Hematopoietic multipotent progenitor cell treated with erythropoietin and hydrocortisone succinate and interleukin-3 and kit ligand, for 8 days (in vitro differentiated cells): ENCODE measurements around the gene ATF6B.

Source experiments
- DNase-seq: peaks from one replicate; pipeline ENCODE4 v3.0.0-alpha.2; 2015

Gene ATF6B

DNA sequence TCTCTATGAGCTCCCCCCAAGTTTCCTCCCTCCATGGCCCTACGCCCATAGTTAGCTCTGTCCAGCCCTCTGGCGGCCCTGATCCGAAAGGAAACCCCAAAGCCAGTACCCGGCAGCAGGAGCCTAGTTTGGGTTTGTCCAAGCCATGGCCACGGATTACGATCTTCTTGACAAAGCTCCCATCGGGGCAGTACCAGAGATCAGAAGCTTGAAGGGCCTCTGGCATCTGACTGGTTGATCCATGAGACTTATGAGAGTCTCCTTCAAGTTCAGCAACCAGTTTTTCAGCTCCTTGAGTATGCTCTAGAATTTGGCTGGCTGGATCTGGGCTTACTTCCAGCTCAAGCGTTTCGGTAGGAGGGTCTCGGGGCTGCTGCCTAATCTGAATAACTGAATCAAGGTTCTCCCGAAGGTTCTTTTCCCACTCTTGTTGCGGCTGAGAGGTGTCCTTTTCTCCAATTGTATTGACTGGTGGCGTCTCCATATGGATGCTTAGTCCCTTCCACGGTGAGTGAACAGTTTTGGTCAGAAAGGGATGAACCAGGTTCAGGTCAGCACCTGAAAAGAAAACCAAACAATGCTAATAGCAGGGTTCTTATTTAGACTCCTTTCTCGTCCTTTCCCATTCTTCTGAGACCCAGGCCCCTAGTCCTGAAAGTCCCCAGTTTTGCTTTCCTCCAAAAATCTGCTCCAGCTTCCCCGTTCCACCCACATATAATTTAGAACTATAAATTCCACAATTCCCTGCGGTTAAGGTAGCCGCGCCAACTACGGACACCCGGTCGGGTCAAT lies 1.4 kb upstream of the ATF6B start:
- peak; percentile 35 for DNase-seq

DNA sequence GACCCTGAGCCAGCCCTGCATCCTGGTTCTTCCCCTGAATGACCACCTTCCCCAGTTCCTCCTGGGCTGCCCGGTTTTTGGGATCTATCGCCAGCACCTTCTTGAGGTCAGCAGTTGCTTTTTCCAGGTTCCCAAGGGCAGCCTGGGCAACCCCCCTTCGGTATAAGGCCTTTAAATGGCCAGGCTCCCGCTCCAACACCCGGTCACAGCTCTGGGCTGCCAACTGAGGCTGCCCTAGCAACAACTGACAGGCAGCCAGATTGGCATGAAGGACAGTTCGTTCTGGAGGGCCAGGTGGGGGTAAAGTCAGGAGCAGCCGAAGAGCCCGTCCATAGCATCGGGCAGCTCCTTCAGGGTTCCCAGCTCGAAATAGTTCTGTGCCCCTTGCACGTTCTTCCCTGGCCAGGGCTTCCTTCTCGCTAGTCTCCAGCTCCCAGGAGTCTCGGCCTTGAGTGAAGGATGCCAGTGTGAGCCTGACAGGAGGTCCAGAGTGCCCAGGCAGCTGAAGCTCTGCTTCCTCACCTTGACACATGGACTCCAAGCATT lies 778 bp upstream of the ATF6B start:
- no peak for DNase-seq

DNA sequence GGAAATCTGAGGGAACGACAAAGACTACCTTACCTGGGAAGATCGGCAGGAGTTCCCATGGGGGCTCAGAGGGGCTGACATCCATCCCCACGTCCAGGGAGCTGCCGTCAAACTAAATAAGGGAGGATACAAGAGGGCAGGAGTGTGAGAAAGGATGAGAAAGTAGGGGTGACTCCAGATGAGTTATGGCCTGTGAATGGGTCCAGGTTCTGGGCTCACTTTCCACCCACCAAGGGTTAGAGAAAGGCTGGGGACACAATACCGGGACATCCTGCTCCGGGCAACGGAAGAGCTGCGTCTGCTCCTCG lies 683 bp downstream of the ATF6B start:
- no peak for DNase-seq

DNA sequence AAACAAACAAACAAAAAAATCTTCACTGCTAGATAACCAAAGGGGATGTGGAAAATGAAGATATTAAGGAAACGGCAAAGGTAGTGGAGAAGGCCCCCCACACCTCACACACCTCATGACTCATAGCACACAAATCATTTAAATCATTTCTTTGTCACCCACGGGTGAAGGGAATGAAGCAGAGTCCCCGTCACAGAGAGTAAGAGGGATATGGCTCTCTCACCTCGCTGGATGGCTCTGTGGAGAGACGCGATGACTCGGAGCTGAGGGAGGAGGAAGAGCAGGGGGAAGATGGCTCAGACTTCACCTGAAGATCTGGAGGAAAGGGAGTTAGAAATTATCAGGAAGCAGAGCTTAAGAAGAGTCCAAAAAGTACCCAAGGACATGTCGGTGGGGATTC lies 1.2 kb downstream of the ATF6B start:
- no peak for DNase-seq

DNA sequence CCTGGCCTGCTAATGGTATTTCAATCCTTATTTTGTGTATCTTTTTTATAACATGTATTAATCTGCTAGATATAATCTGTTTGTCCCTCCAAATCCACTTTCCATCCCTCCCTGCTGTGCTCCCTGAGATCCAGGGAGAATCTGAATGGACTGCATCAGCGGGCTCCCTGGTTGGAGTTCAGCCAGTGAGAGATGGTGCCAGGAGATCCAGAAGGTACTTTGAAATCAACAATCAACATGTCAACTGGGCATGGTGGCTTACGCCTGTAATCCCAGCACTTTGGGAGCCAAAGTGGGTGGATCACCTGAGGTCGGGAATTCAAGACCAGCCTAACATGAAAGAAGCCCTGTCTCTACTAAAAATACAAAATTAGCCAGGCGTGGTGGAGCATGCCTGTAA lies 4.4 kb downstream of the ATF6B start:
- no peak for DNase-seq

DNA sequence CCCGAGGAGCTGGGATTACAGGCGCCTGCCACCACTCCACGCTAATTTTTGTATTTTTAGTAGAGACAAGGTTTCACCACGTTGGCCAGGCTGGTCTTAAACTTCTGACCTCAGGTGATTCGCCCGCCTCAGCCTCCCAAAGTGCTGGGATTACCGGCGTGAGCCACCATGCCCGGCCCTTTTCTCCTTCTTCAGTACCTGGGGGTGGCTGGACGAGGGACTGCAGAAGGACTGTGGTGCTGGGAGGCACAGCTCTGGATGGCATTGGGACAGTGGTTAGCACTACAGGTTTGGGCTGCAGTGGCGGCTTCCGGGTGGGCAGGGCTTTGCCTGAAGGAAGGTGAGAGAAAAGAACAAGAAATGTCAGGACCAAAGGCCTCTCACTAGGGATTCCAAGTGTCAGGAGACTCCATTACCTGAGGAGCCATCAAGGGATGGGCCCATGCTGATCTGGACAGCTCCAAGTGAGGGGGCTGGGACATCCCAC lies 7.4 kb downstream of the ATF6B start:
- DNase-seq, result no peak

DNA sequence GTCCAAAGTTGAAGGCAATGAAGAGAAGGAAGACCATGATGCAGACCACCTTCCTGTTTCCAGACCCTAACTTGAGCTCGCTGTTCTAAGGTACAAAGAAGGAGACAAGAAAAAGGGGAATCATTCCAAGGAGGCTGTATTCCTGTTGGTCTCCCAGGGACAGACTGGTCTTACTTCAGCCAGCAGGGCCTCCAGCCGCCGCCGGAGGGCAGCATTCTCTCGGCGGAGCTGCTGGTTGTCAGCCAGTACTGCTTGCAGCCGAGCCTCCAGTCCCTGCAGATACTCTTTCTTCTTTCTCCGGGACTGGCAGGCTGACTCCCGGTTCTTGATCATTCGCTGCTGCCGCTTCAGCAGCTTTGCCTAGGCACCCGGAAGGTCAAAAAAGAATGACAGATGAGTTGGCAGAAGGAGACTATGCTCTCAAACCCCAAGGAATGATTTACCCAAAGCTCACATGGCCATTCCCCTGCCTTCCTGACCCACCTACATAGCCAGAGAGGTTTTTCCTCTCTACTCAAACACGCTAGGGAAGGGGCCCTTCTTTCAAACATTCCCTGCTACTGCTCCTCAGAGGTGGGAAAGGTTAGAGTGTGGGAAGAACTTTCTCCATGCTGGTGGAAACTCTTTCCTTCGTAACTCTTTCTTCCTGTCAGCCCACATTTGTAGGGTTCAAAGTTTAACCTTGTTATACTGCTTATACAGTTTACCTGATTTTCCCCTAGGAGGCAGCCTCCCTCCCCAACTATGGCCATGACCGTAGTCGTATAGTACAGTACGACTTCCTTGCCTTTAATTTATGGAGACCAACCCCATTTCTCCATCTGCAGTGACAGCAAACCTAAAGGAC lies 9.0 kb downstream of the ATF6B start:
- peak; percentile 83 for DNase-seq

DNA sequence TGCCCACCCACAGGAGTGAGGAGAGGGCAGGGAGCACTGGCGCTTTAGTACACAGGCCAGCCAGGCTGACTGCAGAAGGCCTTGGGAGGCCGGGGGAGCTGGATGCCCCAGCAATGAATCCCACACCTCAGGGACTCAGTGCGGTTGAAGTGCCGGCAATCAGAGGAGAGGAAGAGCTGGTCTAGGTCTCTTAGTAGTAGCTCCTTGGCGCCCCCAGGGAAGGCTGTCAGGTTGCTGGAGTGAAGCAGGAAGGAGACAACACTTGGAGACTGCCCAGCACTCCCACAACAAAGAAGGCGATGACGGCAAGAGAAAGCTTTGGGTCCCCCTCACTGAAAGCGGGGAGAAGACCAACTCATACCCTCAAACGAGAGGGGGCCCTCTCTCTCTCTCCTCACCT lies 10.6 kb downstream of the ATF6B start:
- DNase-seq, result no peak

DNA sequence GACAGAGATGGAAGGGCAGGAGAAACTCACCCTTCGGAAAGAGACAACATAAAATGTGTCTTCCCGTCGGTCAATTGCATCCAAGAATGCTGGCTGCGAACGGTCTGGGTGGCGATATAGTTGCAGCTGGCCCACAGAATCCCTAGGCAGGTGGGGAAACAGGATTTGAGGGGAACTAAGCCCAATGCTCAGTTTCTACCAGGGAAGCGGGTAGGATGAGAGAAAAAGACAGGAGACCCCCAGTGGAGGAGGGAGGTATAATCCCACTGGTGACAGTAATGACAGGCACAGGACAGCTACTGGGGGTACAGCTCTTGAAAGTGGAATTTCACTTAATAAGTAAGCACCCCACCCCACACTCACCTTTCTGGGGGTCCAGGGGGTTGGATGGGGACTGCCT lies 11.4 kb downstream of the ATF6B start:
- DNase-seq, result peak; percentile 43

DNA sequence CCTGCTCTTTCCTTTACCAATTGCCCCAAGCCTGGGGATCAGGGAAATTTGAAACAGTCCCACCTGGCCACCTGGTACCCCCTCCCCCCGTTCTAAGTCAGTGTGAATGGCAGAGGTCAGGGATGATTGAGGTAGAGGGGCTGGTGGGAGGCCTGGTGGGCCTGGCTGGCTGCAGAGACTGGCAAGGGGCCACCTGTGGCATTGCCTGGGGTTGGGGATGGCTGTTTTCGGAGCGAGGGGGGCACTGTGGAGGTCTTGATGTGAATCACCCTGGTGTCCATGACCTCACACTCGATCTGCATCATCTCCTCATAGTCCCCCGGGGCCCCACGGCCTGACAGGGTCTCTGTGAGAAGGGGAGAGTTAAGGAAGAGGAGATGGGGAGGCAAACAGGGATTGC lies 12.4 kb downstream of the ATF6B start:
- DNase-seq, result no peak

DNA sequence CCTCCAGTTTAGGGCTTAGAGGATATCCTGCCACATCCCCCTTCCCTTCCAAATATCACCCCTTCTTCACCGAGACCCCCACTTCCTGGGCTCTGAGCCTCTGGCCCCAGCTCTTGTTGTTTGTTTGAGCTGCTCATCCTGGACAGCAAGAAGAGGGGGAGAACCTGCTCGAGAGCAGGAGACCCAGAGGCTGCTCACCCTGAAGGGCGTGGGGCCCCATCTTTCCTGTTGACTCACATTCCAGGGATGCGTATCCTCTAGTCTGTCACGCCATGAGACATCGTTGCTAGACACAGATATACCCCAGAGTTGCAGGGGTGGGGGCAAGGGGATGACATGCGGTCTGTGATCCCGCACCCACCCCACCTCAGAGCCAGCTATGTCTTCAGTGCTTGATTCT lies 13.2 kb downstream of the ATF6B start:
- no peak for DNase-seq

DNA sequence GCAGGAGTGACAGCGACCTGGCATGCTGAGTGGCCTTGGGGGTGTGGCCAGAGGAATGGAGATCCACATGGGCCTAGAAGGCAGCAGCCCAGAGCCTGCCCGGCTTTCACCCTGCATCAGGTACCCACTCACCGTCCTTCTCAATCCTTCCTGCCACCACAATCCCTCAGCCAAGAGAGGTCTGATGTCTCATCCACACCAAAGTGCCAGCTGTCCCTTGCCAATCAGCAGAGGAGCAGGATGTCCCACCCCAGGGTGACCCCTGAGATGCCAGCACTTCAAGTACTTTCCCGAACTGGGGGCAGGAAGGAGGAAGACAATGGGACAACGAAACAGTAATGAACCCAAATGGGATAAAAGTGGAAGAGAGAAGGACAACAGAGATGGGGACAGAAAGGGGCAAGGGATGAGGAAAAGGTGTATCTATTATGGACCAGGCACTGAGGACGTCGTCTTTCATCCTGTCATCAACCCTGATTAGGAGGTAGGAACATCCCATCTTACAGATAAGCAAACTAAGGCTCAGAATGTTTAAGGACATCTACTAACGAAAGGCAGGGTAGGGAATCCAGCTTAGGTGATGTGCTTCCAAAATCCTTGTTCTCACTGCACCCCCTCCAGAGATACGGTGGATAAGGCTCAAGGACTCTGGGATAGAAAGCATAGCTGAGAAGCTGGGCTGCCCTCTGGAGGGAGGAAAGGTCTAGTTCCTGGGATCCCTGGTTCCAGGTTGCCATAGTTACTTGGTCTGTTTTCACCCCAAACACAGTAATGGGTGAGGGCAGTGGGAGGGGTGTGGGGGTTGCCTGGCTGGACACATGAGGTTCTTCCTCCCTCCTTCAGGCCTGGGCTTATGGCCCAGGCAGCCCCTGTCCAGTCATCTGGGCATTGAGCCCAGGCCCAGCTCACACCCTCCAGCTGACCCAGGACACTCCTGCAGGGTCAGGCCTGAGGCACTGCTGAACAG lies 14.4 kb downstream of the ATF6B start:
- DNase-seq, result no peak

DNA sequence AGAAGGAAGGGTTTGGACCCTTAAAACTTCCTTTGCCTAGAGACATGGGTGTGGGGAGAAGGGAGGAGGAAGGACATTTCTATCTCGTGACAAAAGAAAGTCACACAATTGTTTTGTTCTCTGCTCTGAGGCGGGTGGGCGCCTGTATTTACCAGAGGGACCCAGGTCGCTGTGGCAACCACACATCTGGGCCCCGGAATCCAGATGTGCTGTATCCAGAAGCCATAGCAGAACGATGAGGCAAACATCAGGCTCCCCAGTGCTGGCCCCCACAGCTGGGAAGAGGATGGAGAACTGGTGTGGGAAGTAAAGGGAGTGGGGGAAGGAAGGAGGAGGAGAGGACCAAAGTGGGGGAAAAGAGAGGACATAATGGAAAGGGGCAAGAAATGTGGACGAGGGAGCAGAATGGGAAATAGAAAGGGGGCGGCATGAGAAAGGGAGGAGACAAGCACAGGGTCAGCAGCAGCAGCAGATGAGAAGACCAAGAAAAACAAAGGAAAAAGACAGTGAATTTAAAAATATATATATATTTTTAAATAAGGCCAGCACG lies 15.5 kb downstream of the ATF6B start:
- DNase-seq, result no peak

DNA sequence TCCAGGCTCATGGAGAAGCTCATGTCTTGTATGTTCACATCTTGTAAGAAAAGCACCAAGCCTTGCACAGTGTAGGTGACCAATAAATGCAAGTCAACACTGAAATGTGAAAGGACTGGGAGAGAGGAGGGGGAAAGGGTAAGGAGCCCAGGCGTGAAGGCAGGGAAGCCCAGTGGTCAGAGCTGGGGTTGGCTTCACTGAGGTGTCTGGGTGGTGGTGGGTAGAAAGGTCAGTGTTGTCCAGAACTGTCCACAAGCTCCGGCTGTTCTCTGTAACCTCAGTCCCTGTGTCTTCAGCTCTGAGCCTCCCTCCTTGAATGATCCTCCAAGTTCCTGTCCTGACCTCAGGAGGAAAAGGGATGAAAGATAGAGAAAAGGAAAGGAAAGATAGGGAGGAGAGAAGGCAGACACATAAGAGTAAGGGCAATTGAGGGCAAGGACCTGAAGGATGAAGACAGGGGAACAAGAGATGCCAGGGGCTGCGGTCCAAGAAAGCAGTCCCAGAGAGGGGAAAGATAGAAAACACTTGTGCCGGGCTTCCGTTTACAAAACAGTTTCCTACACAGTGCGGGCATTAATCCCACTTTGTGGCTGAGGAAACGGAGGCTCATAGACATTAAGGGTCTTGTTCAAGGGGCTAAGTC lies 16.5 kb downstream of the ATF6B start:
- DNase-seq, result no peak

DNA sequence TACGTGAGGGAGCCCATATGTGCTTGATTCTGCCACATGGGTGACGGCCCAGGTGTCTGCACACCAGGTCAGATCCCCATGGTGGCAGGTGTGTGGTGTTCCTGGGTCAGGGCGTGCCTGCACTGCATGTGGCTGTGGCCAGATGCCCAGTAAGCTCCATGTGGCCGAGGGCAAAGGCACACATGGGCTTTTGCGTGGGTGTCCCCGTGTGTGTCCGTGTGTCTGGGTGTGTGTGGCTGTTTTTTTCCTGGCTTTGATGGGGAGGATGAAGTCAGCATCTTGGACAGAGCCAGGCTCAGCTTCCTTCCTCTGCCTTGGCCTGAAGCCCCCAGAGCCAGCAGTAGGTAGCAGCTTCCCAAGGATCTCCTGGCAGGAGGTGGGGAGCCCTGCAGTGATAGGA lies 17.4 kb downstream of the ATF6B start:
- DNase-seq, result no peak

DNA sequence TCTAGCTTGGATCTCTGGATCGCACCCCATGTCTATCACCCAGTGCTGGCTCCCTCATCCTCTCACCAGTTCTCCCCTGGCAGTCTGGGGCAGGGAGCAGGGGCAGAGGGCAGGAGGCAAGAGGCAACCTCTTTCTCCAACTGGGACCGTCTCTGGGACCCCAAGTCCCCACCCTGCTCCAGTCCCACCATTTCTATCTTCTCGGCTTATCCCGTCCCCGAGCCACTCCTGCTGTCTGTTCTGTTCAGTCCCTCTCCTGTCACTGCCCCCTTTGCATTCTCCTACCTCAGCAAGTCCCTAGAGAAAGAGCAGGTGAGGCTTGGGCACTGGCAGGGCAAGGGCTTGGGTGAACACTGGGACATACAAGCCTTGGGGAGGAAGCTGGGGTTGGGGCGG lies 18.3 kb downstream of the ATF6B start:
- DNase-seq, result no peak

DNA sequence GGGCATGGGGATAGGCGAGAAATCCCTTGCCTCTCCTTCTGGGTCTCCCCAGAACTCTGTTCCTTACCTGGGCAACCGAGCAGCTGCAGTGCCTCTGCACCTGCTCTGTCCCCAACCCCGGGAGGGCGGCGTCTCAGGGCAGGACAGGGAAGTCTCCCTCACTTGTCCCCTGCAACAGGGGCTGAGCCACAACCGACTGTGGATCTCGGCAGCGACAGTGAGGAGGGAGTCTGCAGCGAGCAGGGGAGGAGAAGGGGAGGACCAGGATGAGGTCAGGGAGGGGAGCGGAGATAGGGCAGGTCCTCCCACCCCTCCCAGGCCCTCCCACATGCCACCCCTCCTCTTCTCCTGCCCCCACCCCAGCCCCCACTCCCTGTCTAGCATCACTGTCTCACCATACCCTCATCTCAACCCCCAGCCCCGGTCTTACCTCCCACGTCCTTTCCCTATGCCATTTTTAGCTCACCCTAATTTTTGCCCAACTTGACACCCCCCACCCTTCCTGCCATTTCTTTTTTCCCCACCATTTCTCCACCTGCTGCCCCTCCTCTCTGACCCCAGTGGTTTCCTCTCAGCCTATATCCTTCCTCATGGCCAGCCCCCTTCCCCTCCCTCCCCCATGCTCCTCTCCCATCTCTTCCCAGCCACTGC lies 18.8 kb downstream of the ATF6B start, which contains the start of gene TNXB:
Gene TNXB (minus strand): TSS at position 225 of the 651 bp plus-strand sequence. CDS start 11,140 bp downstream, outside the sequence.
- DNase-seq, result peak; percentile 70

DNA sequence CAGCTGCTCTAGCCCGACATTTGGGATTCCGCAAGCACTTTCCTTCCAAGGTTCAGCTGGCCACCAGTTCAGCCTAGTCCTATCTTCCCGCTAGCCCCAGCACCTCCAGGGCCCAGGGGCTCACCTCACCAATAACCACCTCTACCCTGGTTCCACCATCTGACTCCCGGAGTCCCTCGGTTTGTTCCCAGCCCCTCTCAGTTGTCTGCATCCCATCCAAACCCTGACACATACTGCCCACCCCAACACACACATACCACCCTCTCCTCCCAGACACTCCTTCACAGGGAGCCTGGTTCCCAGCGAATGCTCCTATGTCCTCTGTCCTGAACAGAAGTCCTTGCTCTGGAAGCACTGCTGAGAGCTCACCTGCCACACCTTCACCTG lies 19.3 kb downstream of the ATF6B start:
- DNase-seq, result no peak

DNA sequence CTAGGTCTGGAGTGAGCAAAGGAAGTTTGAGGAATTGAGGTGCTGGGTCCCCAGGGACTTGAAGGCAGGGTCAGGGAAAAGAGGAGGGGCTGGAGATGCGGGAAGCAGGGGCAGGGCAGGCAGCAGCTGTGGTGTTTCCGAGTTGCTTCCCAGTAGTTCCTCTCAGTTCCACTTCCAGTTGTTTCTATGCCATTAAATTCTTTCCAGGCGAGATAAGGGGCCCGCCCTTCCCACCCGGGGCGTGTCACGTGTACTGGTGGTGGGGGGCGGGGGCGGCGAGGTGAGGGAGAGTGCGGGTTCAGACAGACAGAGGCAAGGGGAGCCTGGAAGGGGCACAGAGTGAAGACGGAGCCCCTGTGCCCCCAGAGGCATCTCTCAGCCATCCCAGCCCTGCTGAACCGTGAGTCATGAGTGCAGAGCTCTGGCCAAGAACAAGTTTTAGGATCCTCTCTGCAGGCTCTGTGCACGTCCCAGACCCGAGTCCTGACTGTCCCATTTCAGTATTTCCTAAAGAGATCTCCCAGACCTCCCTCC lies 19.9 kb downstream of the ATF6B start:
- DNase-seq, result peak; percentile 63

DNA sequence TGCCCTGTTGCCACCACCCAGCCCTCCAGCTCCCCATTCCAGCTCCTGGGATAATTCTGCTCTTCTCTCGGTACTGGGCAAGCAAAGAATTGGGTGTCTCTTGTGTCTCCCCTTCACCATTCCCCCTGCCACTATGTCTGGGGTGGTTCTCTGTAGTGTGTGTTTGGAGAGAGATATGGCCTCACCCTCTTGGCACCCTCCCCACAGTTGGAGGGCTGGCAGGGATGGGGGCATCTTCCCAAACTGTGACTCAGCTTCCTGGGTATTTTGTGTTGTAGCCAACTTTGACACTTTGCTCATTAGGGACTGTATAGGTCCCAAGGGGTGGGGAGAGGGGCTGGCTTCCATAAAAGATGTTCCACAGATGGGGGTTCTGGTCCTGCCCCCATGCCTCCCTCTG lies 20.6 kb downstream of the ATF6B start:
- DNase-seq, result peak; percentile 93

DNA sequence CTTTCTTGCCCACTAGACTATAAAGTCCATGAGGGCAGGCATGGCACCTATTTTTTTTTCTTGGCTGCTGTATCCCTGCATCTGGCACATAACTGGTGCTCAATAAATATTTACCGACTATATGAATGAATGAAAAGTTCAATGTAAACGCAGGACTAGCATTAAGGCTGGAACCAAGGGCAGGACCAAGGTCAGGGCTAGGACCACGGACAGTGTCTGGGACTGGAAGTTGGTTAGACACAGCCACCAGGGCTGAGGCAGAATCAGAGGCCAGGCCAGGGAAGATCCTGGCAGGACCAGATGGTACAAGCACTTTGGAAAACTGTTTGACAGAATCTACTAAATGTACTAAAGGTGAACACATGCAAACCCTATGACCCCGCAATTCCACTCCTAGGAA lies 22.6 kb downstream of the ATF6B start:
- peak; percentile 39 for DNase-seq
